ENCODE measurements around the gene MMP27. TPM values are rescaled to one million over a fixed set of nuclear protein-coding genes. Genes with fewer than 3 reads are reported as not detected.

Gene MMP27
- polyA plus RNA-seq, 1 donor from 2014 or later, result not detected

GRCh38 chr11:102653744-102654291, 51.8 kb downstream of the MMP27 start:
- H3K4me2 ChIP-seq (ENCODE audit: low read length), result no peak overlapping the region
- H2AFZ ChIP-seq (ENCODE audit: low read depth, low read length), result no peak overlapping the region
- peak; percentile 100 for TF ChIP-seq EP300 (conservative IDR thresholded peaks at IDR 0.05; ENCODE audit: poor library complexity, severe bottlenecking)
- no peak for TF ChIP-seq SMC3 (conservative IDR thresholded peaks at IDR 0.05; ENCODE audit: poor library complexity)
- TF ChIP-seq POLR2AphosphoS5 (IDR thresholded peaks at IDR 0.05), result peak; percentile 96
- TF ChIP-seq TAF1 (IDR thresholded peaks at IDR 0.05; ENCODE audit: low read depth), result no peak
- TF ChIP-seq MXI1 (conservative IDR thresholded peaks at IDR 0.05; ENCODE audit: poor library complexity, severe bottlenecking), result no peak
- no peak for TF ChIP-seq CTCF (IDR thresholded peaks at IDR 0.05; ENCODE audit: poor library complexity, severe bottlenecking)
- TF ChIP-seq EZH2 (IDR thresholded peaks at IDR 0.05; ENCODE audit: borderline replicate concordance, insufficient read depth, low read length, poor library complexity, severe bottlenecking), result no peak
- H3K36me3 ChIP-seq (ENCODE audit: insufficient read depth, low read length), result no peaks in the 10 kb centered on the region
- H3K27me3 ChIP-seq (ENCODE audit: insufficient read depth, low read depth, low read length), result no peaks in the 10 kb centered on the region
- no peaks in the 10 kb centered on the region for H3K9me2 ChIP-seq (ENCODE audit: insufficient read depth, low read length)
- H3K4me3 ChIP-seq (ENCODE audit: low read length), result no peak overlapping the region
- no peak overlapping the region for H3K9ac ChIP-seq (ENCODE audit: low read length)
- no peaks in the 10 kb centered on the region for H3F3A ChIP-seq (ENCODE audit: insufficient read depth, low read length, poor library complexity, severe bottlenecking)
- no peaks in the 10 kb centered on the region for H3K79me2 ChIP-seq (replicated peaks; ENCODE audit: insufficient read depth, low read length)
- peaks cover 7% of the 10 kb centered on the region for H3K9me3 ChIP-seq (ENCODE audit: low read length)
- H4K20me1 ChIP-seq (ENCODE audit: insufficient read depth), result no peaks in the 10 kb centered on the region
- H3K27ac ChIP-seq (ENCODE audit: low read length), result no peak overlapping the region

GRCh38 chr11:102647430-102647829, 58.1 kb downstream of the MMP27 start:
- Histone ChIP-seq H3K79me2 (replicated peaks; ENCODE audit: insufficient read depth, low read length) (no peaks in the 10 kb centered on the region), H4K20me1 (ENCODE audit: insufficient read depth) (no peaks in the 10 kb centered on the region), H2AFZ (ENCODE audit: low read depth, low read length) (no peak overlapping the region), H3K27ac (ENCODE audit: low read length) (no peak overlapping the region), H3K36me3 (ENCODE audit: insufficient read depth, low read length) (no peaks in the 10 kb centered on the region), H3K9ac (ENCODE audit: low read length) (no peak overlapping the region), H3K4me3 (ENCODE audit: low read length) (no peak overlapping the region), H3K4me2 (ENCODE audit: low read length) (no peak overlapping the region), H3K27me3 (ENCODE audit: insufficient read depth, low read depth, low read length) (no peaks in the 10 kb centered on the region), H3F3A (ENCODE audit: insufficient read depth, low read length, poor library complexity, severe bottlenecking) (no peaks in the 10 kb centered on the region), H3K9me3 (ENCODE audit: low read length) (no peaks in the 10 kb centered on the region), H3K9me2 (ENCODE audit: insufficient read depth, low read length) (no peaks in the 10 kb centered on the region)
- TF ChIP-seq TAF1 (IDR thresholded peaks at IDR 0.05; ENCODE audit: low read depth), result no peak
- no peak for TF ChIP-seq SMC3 (conservative IDR thresholded peaks at IDR 0.05; ENCODE audit: poor library complexity)
- no peak for TF ChIP-seq REST (IDR thresholded peaks at IDR 0.05; ENCODE audit: borderline replicate concordance)
- TF ChIP-seq EP300 (conservative IDR thresholded peaks at IDR 0.05; ENCODE audit: poor library complexity, severe bottlenecking), result no peak
- TF ChIP-seq RAD21 (conservative IDR thresholded peaks at IDR 0.05), result no peak
- TF ChIP-seq CTCF (IDR thresholded peaks at IDR 0.05; ENCODE audit: poor library complexity, severe bottlenecking), result no peak
- TF ChIP-seq POLR2AphosphoS5 (IDR thresholded peaks at IDR 0.05), result no peak
- no peak for TF ChIP-seq EZH2 (IDR thresholded peaks at IDR 0.05; ENCODE audit: borderline replicate concordance, insufficient read depth, low read length, poor library complexity, severe bottlenecking)
- no peak for TF ChIP-seq MXI1 (conservative IDR thresholded peaks at IDR 0.05; ENCODE audit: poor library complexity, severe bottlenecking)
